ENCODE data around the gene YBX3. TPM values are rescaled to one million over a fixed set of nuclear protein-coding genes. Genes with fewer than 3 reads are reported as not detected.

YBX3 gene
- 116 and 139 TPM in 2 replicates for total RNA-seq

GRCh38 chr12:10722905-10723746 is at the start of gene YBX3:
Gene YBX3, minus strand, starts transcription at chr12:10723323. Its CDS starts 212 bp downstream, at chr12:10723111.

DNA sequence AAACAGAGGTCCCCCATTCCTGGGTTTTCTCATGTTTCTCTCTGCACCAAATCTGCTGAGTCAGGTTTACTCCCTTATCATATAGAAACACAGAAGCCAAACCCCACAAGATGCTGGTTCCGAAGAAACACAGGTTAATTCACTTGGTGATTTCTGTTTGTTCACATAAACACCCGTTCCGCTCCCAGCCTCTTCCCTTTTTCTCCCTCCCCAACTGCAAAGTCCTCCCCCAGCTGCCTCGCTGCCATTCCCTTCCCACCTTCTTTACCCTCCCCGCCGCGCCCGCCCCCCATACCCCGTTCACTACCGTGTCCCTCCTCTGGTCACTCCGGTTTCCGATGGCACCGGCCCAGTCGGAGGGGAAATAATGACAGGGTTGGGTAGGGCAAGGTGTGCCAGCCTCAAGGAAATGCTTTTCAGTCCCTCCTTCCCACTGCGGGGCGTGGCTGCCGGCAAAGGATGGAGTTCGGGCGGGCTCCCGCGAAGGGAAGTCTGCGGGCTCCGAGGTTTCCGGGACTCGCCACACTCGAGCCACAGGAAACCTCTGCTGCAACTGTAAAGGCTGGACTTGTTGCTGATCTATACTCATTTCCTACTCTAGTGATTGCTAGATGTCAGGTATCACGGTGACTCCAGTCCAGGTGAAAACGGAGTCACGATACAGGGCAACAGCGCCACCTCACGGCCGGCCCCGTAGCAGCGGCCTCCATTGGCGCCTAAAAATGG is 49.3 kb downstream of the YBX3 start, which contains the start of gene STYK1:
Gene STYK1, minus strand, starts transcription at position 394 of the 726 bp plus-strand sequence. CDS start 39,434 bp downstream, outside the sequence.

Other genes with a start within 250 kb of the YBX3 start
- 0.65 and 14.8 TPM in 2 replicates for gene EIF2S3B, start 217.4 kb downstream of the YBX3 start, total RNA-seq
- gene MAGOHB, start 109.7 kb downstream of the YBX3 start, total RNA-seq = 18.1 and 20.1 TPM in 2 replicates
- 0.53 and 2.3 TPM in 2 replicates for gene STYK1, start 49.3 kb downstream of the YBX3 start, total RNA-seq
- not detected in 2 replicates for gene TAS2R7, start 79.3 kb upstream of the YBX3 start, total RNA-seq
- gene TAS2R8, start 84.0 kb upstream of the YBX3 start, total RNA-seq = not detected in 2 replicates
- gene TAS2R9, start 86.8 kb upstream of the YBX3 start, total RNA-seq = not detected in 2 replicates
- 0.83 and 1.2 TPM in 2 replicates for gene TAS2R10, start 103.0 kb upstream of the YBX3 start, total RNA-seq
- 0.73 and 1.2 TPM in 2 replicates for gene PRR4, start 126.2 kb upstream of the YBX3 start, total RNA-seq
- 10.6 and 16.2 TPM in 2 replicates for gene PRH1, start 160.9 kb upstream of the YBX3 start, total RNA-seq
- 1.8 and 2.4 TPM in 2 replicates for gene TAS2R13, start 186.2 kb upstream of the YBX3 start, total RNA-seq
- gene PRH2, start 205.9 kb upstream of the YBX3 start, total RNA-seq = not detected in 2 replicates
- gene TAS2R14, start 215.9 kb upstream of the YBX3 start, total RNA-seq = 2.6 and 4.3 TPM in 2 replicates

All from smooth muscle cell of the pulmonary artery (primary cell).